Smooth muscle cell (in vitro differentiated cells): ENCODE results near the gene BTRC. TPM values are rescaled to one million over a fixed set of nuclear protein-coding genes. Genes with fewer than 3 reads are reported as not detected.
"Not testable (repeated sequence)": the region's sequence is repeated elsewhere in the genome, so short reads cannot be mapped to it uniquely, and the experiment has no call there.

Experiments
- DNase-seq: peaks from one replicate; lab custom pipeline; 2025; ENCODE audit not compliant: unreplicated experiment; lab: John Stamatoyannopoulos, UW
- H2AFZ ChIP-seq: fragments of 200-600 bp; sonication (generic); 2 replicates; pipeline ENCODE4 v1.6.0; 2016; ENCODE audit warnings: antibody characterized with exemption, low read depth, mild to moderate bottlenecking
- H3F3A ChIP-seq: fragments of 200-600 bp; sonication (generic); 2 replicates; pipeline ENCODE4 v1.6.0; 2017; ENCODE audit warnings: antibody characterized with exemption, low read depth
- H3K27ac ChIP-seq: fragments of 200-600 bp; sonication (generic); 2 replicates; pipeline ENCODE4 v1.5.1; 2016; ENCODE audit warnings: low read depth, mild to moderate bottlenecking
- H3K27me3 ChIP-seq: fragments of 200-600 bp; sonication (generic); 2 replicates; pipeline ENCODE4 v1.6.1; 2016; ENCODE audit warnings: low read depth, mild to moderate bottlenecking
- H3K36me3 ChIP-seq: fragments of 200-600 bp; sonication (generic); 2 replicates; pipeline ENCODE4 v1.5.1; 2016; ENCODE audit warnings: low read depth
- H3K4me1 ChIP-seq: fragments of 200-600 bp; sonication (generic); 2 replicates; pipeline ENCODE4 v1.5.1; 2016; ENCODE audit warnings: low read depth
- H3K4me2 ChIP-seq: fragments of 200-600 bp; sonication (generic); 2 replicates; pipeline ENCODE4 v1.6.0; 2016; ENCODE audit warnings: mild to moderate bottlenecking
- H3K4me3 ChIP-seq: fragments of 200-600 bp; sonication (generic); 2 replicates; pipeline ENCODE4 v1.5.1; 2016; ENCODE audit warnings: mild to moderate bottlenecking
- H3K79me2 ChIP-seq: fragments of 200-600 bp; sonication (generic); 2 replicates; pipeline ENCODE4 v1.6.0; 2016; ENCODE audit warnings: low read depth, mild to moderate bottlenecking
- H3K9ac ChIP-seq: fragments of 200-600 bp; sonication (generic); 2 replicates; pipeline ENCODE4 v1.6.0; 2016; ENCODE audit warnings: low read depth
- H3K9me3 ChIP-seq: fragments of 200-600 bp; sonication (generic); replicated peaks from 2 replicates; pipeline ENCODE4 v1.5.1; 2016; ENCODE audit warnings: low read depth
- H4K20me1 ChIP-seq: fragments of 200-600 bp; sonication (generic); 2 replicates; pipeline ENCODE4 v1.6.0; 2016; ENCODE audit warnings: low read depth
- WGBS: methylation state at CpG from one replicate; pipeline ENCODE4 v1.1.7; 2016; ENCODE audit warnings: low lambda C conversion rate; 5-methylcytosine and 5-hydroxymethylcytosine counted together
- polyA plus RNA-seq: library from polyadenylated mRNA; unstranded; fragments of >200 nt; fragmentation: Nextera tagmentation; extraction: Ambion mirVana; gene quantifications from 2 replicates; pipeline ENCODE4 v1.2.1, GENCODE V29; 2016
- total RNA-seq: library from RNA; depleted of rRNA; stranded (reverse); fragments of >200 nt; gene quantifications from 2 replicates; pipeline ENCODE4 v1.2.3, GENCODE V29; 2014
- TF ChIP-seq, protein P1 (sequence below): fragments of 200-600 bp; sonication (generic); IDR thresholded peaks from 2 replicates; pipeline ENCODE4 v1.5.1; 2017; ENCODE audit warnings: borderline replicate concordance, mild to moderate bottlenecking, antibody characterized with exemption; ENCODE audit not compliant: insufficient read depth, poor library complexity, severe bottlenecking

The BTRC gene
- total and polyA plus RNA-seq, 2 experiments from 2014 or later, result 9.6 to 16.8 TPM

DNA sequence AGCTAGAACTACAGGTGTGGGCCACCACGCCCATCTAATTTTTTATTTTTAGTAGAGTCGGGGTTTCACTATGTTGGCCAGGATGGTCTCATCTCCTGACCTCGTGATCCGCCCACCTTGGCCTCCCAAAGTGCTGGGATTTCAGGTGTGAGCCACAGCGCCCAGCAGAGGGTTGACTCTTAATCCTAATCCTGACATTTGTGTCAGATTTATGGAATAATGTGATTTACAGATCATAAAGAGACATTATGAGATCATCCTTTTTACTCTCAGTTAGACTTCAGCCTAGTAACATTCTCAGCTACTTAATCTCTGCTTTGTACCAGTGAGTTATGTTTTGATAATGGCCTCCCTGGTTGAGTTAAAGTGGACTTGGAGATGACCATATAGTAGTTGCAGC is 2.2 kb downstream of the BTRC start:
- peaks cover 10% of the 10 kb centered on the region for H3K4me1 ChIP-seq
- H4K20me1 ChIP-seq, result peaks cover 58% of the 10 kb centered on the region
- no peaks in the 10 kb centered on the region for H3K36me3 ChIP-seq
- H3K9me3 ChIP-seq, result no peaks in the 10 kb centered on the region
- H2AFZ ChIP-seq, result no peak overlapping the region
- no peak overlapping the region for H3K4me2 ChIP-seq
- H3F3A ChIP-seq, result peaks cover 10% of the 10 kb centered on the region
- peaks cover 56% of the 10 kb centered on the region for H3K79me2 ChIP-seq
- no peak overlapping the region for H3K9ac ChIP-seq
- H3K27ac ChIP-seq, result no peak overlapping the region
- no peak overlapping the region for H3K4me3 ChIP-seq
- DNase-seq, result no peak
- TF ChIP-seq, protein P1, sequence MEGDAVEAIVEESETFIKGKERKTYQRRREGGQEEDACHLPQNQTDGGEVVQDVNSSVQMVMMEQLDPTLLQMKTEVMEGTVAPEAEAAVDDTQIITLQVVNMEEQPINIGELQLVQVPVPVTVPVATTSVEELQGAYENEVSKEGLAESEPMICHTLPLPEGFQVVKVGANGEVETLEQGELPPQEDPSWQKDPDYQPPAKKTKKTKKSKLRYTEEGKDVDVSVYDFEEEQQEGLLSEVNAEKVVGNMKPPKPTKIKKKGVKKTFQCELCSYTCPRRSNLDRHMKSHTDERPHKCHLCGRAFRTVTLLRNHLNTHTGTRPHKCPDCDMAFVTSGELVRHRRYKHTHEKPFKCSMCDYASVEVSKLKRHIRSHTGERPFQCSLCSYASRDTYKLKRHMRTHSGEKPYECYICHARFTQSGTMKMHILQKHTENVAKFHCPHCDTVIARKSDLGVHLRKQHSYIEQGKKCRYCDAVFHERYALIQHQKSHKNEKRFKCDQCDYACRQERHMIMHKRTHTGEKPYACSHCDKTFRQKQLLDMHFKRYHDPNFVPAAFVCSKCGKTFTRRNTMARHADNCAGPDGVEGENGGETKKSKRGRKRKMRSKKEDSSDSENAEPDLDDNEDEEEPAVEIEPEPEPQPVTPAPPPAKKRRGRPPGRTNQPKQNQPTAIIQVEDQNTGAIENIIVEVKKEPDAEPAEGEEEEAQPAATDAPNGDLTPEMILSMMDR, result no peak
- H3K27me3 ChIP-seq, result no peaks in the 10 kb centered on the region
- WGBS, result 97% methylated on average over 5 of the region's 5 CpGs

DNA sequence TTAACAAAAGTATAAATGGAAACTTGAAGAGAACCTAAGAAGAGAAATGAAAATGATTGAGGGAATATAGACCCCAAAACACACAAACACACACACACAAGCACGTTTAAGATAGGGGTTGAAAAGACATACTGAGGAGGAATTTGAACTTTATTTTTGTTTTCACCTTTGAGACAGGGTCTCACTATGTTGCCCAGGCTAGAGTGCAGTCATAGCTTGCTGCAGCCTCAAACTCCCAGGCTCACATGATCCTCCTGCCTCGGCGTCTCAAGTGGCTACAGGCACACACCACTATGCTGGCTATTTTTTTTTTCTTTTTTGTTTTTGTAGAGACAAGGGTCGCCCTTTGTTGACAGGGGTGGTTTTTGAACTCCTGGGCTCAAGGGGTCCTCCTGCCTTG is 4.0 kb downstream of the BTRC start:
- H3K9ac ChIP-seq, result no peak overlapping the region
- no peaks in the 10 kb centered on the region for H3K36me3 ChIP-seq
- H3K27me3 ChIP-seq, result no peaks in the 10 kb centered on the region
- peaks cover 10% of the 10 kb centered on the region for H3F3A ChIP-seq
- H3K4me3 ChIP-seq, result no peak overlapping the region
- no peak for DNase-seq
- TF ChIP-seq, protein P1, result no peak
- H3K4me2 ChIP-seq, result no peak overlapping the region
- H3K79me2 ChIP-seq, result peaks cover 73% of the 10 kb centered on the region
- no peak overlapping the region for H3K27ac ChIP-seq
- 86% methylated on average over 4 of the region's 4 CpGs for WGBS
- peaks cover 10% of the 10 kb centered on the region for H3K4me1 ChIP-seq
- H3K9me3 ChIP-seq, result no peaks in the 10 kb centered on the region
- no peak overlapping the region for H2AFZ ChIP-seq
- peaks cover 76% of the 10 kb centered on the region for H4K20me1 ChIP-seq

DNA sequence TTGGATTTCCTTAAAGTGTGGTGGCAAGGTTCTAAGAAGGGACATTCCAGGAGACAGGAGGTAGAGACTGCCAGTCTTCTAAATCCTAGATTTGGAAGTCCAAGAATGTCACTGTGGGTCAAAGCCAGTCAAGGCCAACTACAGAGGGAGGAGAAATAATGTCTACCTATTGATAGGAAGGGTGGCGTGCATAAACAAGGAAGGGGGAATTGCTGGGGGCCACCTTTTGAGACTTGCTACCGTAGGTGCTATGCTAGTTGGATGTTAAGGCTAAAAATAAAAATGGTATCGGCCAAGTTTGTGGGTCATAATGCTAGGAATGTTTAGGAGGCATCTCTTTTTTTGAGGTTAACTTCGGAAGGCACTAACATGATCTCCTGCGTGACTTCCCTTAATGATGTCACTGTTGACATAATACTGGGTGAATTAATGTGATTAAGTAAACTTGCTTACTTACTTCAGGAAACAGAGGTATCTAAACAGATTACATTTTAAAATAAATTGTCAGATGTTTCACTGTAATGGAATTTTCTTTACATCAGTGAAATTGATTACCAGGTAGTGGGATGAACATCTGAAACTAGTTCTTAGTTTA is 4.8 kb downstream of the BTRC start:
- Histone ChIP-seq H3K79me2 (peaks cover 79% of the 10 kb centered on the region), H3K9ac (no peak overlapping the region), H3K9me3 (no peaks in the 10 kb centered on the region), H3K4me3 (no peak overlapping the region), H3K27ac (no peak overlapping the region), H2AFZ (no peak overlapping the region), H4K20me1 (peaks cover 84% of the 10 kb centered on the region), H3F3A (peaks cover 10% of the 10 kb centered on the region), H3K36me3 (no peaks in the 10 kb centered on the region), H3K4me1 (peaks cover 10% of the 10 kb centered on the region), H3K4me2 (no peak overlapping the region), H3K27me3 (no peaks in the 10 kb centered on the region)
- DNase-seq, result no peak
- 64% methylated on average over 5 of the region's 5 CpGs for WGBS
- TF ChIP-seq, protein P1, result no peak

DNA sequence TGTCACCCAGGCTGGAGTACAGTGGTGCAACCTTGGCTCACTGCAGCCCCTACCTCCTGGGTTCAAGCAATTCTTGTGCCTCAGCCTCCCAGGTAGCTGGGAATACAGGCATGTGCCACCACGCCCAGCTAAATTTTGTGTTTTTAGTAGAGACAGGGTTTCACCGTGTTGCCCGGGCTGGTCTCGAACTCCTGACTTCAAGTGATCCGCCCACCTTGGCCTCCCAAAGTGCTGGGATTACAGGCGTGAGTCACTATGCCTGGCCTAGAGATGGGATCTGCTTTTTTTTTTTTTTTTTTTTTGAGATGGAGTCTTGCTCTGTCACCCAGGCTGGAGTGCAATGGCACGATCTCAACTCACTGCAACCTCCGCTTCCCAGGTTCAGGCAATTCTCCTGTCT is 6.1 kb downstream of the BTRC start:
- not testable (repeated sequence) for H3K9me3 ChIP-seq, H3K4me2 ChIP-seq, H2AFZ ChIP-seq, H3F3A ChIP-seq, H3K4me3 ChIP-seq, DNase-seq, H3K9ac ChIP-seq, H3K4me1 ChIP-seq, H3K27me3 ChIP-seq, H3K36me3 ChIP-seq, H3K27ac ChIP-seq
- H3K79me2 ChIP-seq, result peaks cover 79% of the 10 kb centered on the region
- peaks cover 97% of the 10 kb centered on the region for H4K20me1 ChIP-seq
- WGBS, result 90% methylated on average over 8 of the region's 8 CpGs

DNA sequence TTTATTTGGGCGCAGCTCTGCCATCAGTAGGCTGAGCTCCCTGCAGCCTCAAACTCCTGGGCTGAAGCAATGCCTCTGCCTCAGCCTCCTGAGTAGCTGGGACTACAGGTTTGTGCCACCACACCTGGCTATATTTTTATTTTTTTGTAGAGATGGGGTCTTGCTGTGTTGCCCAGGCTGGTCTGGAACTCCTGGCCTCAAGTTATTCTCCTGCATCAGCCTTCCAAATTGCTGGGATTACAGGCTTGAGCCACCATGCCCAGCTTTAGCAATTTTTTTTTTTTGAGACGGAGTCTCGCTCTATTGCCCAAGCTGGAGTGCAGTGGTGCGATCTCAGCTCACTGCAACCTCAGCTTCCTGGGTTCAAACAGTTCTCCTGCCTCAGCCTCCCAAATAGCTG is 6.9 kb downstream of the BTRC start:
- not testable (repeated sequence) for H3K4me3 ChIP-seq, H3K9me3 ChIP-seq, H2AFZ ChIP-seq, H3F3A ChIP-seq, H3K27me3 ChIP-seq, H3K36me3 ChIP-seq, DNase-seq, H3K27ac ChIP-seq, H3K4me2 ChIP-seq, H3K9ac ChIP-seq, H3K4me1 ChIP-seq
- Histone ChIP-seq H3K79me2 (peaks cover 79% of the 10 kb centered on the region), H4K20me1 (peaks cover 98% of the 10 kb centered on the region)
- WGBS, result 97% methylated on average over 4 of the region's 4 CpGs
